ENCODE measurements around the gene ZNF236.

The ZNF236 gene

GRCh38 chr18:76973520-76974266 is 151.3 kb downstream of the ZNF236 start:
- DNase-seq (ENCODE audit: low read depth) = no peak

GRCh38 chr18:76974386-76974785 is 152.0 kb downstream of the ZNF236 start:
- DNase-seq (ENCODE audit: low read depth) = no peak

GRCh38 chr18:76975577-76976110 is 153.3 kb downstream of the ZNF236 start:
- no peak for DNase-seq (ENCODE audit: low read depth)

- no peak for DNase-seq (ENCODE audit: low read depth)
Observed at GRCh38 chr18:76977108-76977621, 154.8 kb downstream of the ZNF236 start.

GRCh38 chr18:76977684-76978232 is 155.4 kb downstream of the ZNF236 start:
- DNase-seq (ENCODE audit: low read depth) = no peak

- no peak for DNase-seq (ENCODE audit: low read depth)
Observed at GRCh38 chr18:76978616-76979015, 156.3 kb downstream of the ZNF236 start.

GRCh38 chr18:76979111-76979751 is 156.9 kb downstream of the ZNF236 start:
- DNase-seq (ENCODE audit: low read depth) = no peak

- no peak for DNase-seq (ENCODE audit: low read depth)
Observed at GRCh38 chr18:76979906-76980305, 157.5 kb downstream of the ZNF236 start.

- no peak for DNase-seq (ENCODE audit: low read depth)
Observed at GRCh38 chr18:76980663-76981395, 158.5 kb downstream of the ZNF236 start.

- DNase-seq (ENCODE audit: low read depth) = no peak
Observed at GRCh38 chr18:76981396-76981968, 159.1 kb downstream of the ZNF236 start.

- DNase-seq (ENCODE audit: low read depth) = no peak
Observed at GRCh38 chr18:76982038-76982437, 159.7 kb downstream of the ZNF236 start.

GRCh38 chr18:76982841-76983583 is 160.7 kb downstream of the ZNF236 start:
- peak; percentile 80 for DNase-seq (ENCODE audit: low read depth)

- no peak for DNase-seq (ENCODE audit: low read depth)
Observed at GRCh38 chr18:76983613-76984051, 161.3 kb downstream of the ZNF236 start.

GRCh38 chr18:76984193-76985155 is 162.1 kb downstream of the ZNF236 start:
- no peak for DNase-seq (ENCODE audit: low read depth)

- DNase-seq (ENCODE audit: low read depth) = no peak
Observed at GRCh38 chr18:76985156-76985950, 163.0 kb downstream of the ZNF236 start.

GRCh38 chr18:76985951-76986236 is 163.5 kb downstream of the ZNF236 start:
- no peak for DNase-seq (ENCODE audit: low read depth)

- no peak for DNase-seq (ENCODE audit: low read depth)
Observed at GRCh38 chr18:76986406-76986805, 164.0 kb downstream of the ZNF236 start.

GRCh38 chr18:76988031-76988826 is 165.9 kb downstream of the ZNF236 start:
- no peak for DNase-seq (ENCODE audit: low read depth)

Measured in stimulated activated CD8-positive, alpha-beta memory T cell treated with anti-CD3 and anti-CD28 coated beads, Interleukin-4, amount 100 ng/mL, for 24 hours (primary cell).